K562 (cell line): ENCODE data around the gene DMWD. TPM values are rescaled to one million over a fixed set of nuclear protein-coding genes. Genes with fewer than 3 reads are reported as not detected.

Experiments
- ATF7 ChIP-seq: fragments of 450-650 bp; IDR thresholded peaks from 2 replicates; pipeline ENCODE4 v1.7.1; 2014; ENCODE audit warnings: mild to moderate bottlenecking, moderate library complexity
- BCOR ChIP-seq: fragments of 450-650 bp; IDR thresholded peaks from 2 replicates; pipeline ENCODE4 v1.6.1; 2016
- BRCA1 ChIP-seq, 2 experiments: fragments of 450-650 bp in 1 of 2; sonication (generic) in 1 of 2; formaldehyde crosslinking in 1 of 2; IDR thresholded peaks; 2 replicates each; pipeline versions ENCODE4 v1.5.0 to v1.6.1; 2017 to 2020; ENCODE audit warnings: mild to moderate bottlenecking in 1 of 2, missing genetic modification reagents in 1 of 2
- CXXC5 ChIP-seq: fragments of 250-450 bp; sonication (Bioruptor Pico); IDR thresholded peaks from 2 replicates; pipeline ENCODE4 v1.8.0; 2022; ENCODE audit warnings: inconsistent platforms, mild to moderate bottlenecking, moderate library complexity
- HDGF ChIP-seq: fragments of 450-650 bp; IDR thresholded peaks from 2 replicates; pipeline ENCODE4 v1.6.1; 2016
- MXI1 ChIP-seq: IDR thresholded peaks from 2 replicates; pipeline ENCODE4 v1.6.1; 2011; ENCODE audit warnings: low read depth, mild to moderate bottlenecking, improper control_type of control experiment, low read length
- NEUROD1 ChIP-seq: fragments of 150-350 bp; IDR thresholded peaks from 2 replicates; pipeline ENCODE4 v1.6.1; 2014; ENCODE audit warnings: borderline replicate concordance, low read length, low read depth; ENCODE audit not compliant: partially characterized antibody
- NFYB ChIP-seq: IDR thresholded peaks from 2 replicates; pipeline ENCODE4 v1.6.1; 2011; ENCODE audit warnings: mild to moderate bottlenecking, moderate library complexity; ENCODE audit not compliant: insufficient read length; ENCODE audit errors: extremely low read depth
- PKNOX1 ChIP-seq: fragments of 450-650 bp; IDR thresholded peaks from 2 replicates; pipeline ENCODE4 v1.6.1; 2016
- POLR2AphosphoS5 ChIP-seq: IDR thresholded peaks from 2 replicates; pipeline ENCODE4 v1.6.1; 2011; ENCODE audit warnings: mild to moderate bottlenecking, low read depth, low read length, moderate library complexity; ENCODE audit not compliant: control insufficient read depth, insufficient read depth
- RFX1 ChIP-seq: fragments of 450-650 bp; IDR thresholded peaks from 2 replicates; pipeline ENCODE4 v1.6.1; 2016; ENCODE audit warnings: mild to moderate bottlenecking, moderate library complexity
- SP2 ChIP-seq: IDR thresholded peaks from 2 replicates; pipeline ENCODE4 v1.6.1; 2011; ENCODE audit warnings: mild to moderate bottlenecking, low read depth, low read length, moderate library complexity; ENCODE audit not compliant: poor library complexity, severe bottlenecking; ENCODE audit errors: extremely low read depth
- ZBTB9 ChIP-seq: fragments of 450-650 bp; formaldehyde crosslinking; IDR thresholded peaks from 2 replicates; pipeline ENCODE4 v1.4.0; 2020; ENCODE audit warnings: mild to moderate bottlenecking, moderate library complexity
- ZNF24 ChIP-seq: fragments of 450-650 bp; IDR thresholded peaks from 2 replicates; pipeline ENCODE4 v1.6.1; 2016
- polyA plus RNA-seq, 8 experiments: library from polyadenylated mRNA; depleted of rRNA in 4 of 8; stranded (reverse) in 5 of 8; unstranded in 3 of 8; fragments of >200 nt; fragmentation: Nextera tagmentation in 2 of 8; fragmentation: Illumina TruSeq in 1 of 8; extraction: Ambion mirVana in 2 of 8; extraction: Trizol in 1 of 8; gene quantifications; 2 replicates each; pipeline versions ENCODE4 v1.2.1 to v1.2.3, GENCODE V29; 2011 to 2014; ENCODE audit warnings: inconsistent platforms in 1 of 8, missing spikeins in 1 of 8
- total RNA-seq, 7 experiments: library from RNA; depleted of rRNA in 6 of 7; stranded (reverse); fragments of >200 nt in 6 of 7; fragmentation: Illumina TruSeq in 2 of 7; extraction: Trizol in 2 of 7; gene quantifications; 2 replicates each; pipeline versions ENCODE4 v1.2.1 to v1.2.3, GENCODE V29; 2011 to 2021; ENCODE audit warnings: low replicate concordance in 1 of 7
- TF ChIP-seq, protein P1 (sequence below), 2 experiments: fragments of 200-800 bp in 1 of 2; sonication (Bioruptor generic) in 1 of 2; sonication (generic) in 1 of 2; formaldehyde crosslinking in 1 of 2; IDR thresholded peaks in 1 of 2; conservative IDR thresholded peaks in 1 of 2; 2 replicates each; pipeline versions ENCODE4 v1.5.0 to v1.6.1; 2016 to 2020; ENCODE audit warnings: missing compliant biosample characterization in 1 of 2, missing genetic modification characterization in 1 of 2, missing genetic modification reagents in 1 of 2
- TF ChIP-seq, protein P2 (sequence below), 3 experiments: fragments of 200-800 bp in 1 of 3; fragments of 250-450 bp in 1 of 3; fragments of 450-650 bp in 1 of 3; sonication (Bioruptor Pico) in 1 of 3; sonication (Bioruptor generic) in 1 of 3; formaldehyde crosslinking in 1 of 3; IDR thresholded peaks; 2 replicates each; pipeline versions ENCODE4 v1.6.1 to v1.8.0; 2016 to 2022; ENCODE audit warnings: mild to moderate bottlenecking in 2 of 3, missing genetic modification characterization in 2 of 3, missing compliant biosample characterization in 1 of 3, moderate library complexity in 1 of 3
- TF ChIP-seq, protein P3 (sequence below): fragments of 450-650 bp; IDR thresholded peaks from 2 replicates; pipeline ENCODE4 v1.6.1; 2016; ENCODE audit warnings: antibody characterized with exemption

DMWD gene
- total and polyA plus RNA-seq, 9 of the 15 experiments (the other 6 are each of a cell fraction or from before 2014, with no cell fraction given) = 4.7 to 54.6 (median 19.0) TPM

DNA sequence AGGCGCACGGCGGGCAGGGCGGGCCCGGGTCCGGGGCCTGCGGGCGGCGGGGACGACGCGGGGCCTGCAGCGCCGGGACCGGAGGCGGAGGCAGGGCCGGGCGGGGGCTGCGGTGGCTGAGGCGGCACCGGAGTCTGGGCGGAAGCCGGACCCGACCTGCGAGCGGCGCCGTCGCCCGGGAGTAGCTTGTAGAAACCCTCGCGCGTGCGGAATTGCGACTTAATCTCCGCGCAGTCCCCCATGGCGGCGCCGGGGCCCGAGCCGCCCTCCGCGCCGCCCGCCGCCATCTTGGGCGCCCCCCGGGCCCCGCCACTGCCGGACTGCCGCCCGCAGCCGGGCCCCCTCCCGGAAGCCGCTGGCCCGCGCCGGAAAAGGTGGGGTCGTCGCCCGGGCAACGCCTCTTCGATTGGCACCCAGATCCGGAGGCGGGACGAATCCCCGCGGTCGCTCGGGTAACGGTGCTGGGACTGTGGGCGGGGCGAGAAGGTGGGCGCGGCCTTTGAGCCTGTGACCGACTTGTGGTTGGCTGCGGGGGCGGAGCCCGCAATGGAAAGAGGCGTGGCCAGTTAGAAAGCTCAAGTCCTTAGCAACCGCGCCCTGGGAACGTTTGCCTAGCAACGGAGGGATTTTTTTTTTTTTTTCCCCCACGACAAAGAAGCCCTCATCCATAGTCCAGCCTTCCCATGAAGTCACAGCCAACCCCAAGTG is at the start of gene DMWD (continued):
- TF ChIP-seq, protein P1, sequence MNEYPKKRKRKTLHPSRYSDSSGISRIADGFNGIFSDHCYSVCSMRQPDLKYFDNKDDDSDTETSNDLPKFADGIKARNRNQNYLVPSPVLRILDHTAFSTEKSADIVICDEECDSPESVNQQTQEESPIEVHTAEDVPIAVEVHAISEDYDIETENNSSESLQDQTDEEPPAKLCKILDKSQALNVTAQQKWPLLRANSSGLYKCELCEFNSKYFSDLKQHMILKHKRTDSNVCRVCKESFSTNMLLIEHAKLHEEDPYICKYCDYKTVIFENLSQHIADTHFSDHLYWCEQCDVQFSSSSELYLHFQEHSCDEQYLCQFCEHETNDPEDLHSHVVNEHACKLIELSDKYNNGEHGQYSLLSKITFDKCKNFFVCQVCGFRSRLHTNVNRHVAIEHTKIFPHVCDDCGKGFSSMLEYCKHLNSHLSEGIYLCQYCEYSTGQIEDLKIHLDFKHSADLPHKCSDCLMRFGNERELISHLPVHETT (CRISPR knock-in tag; conservative IDR thresholded peaks at IDR 0.05 in 1 of 2, IDR thresholded peaks at IDR 0.05 in 1 of 2) = peak in 1 of 2 experiments; percentile 85; a peak in 1 of 4 replicates
- TF ChIP-seq PKNOX1 = peak; percentile 99
- TF ChIP-seq NEUROD1 = peak; percentile 93
- TF ChIP-seq ATF7 = peak; percentile 65; the same call in 1 of the 2 replicates
- peak; percentile 51 for TF ChIP-seq SP2
- peak; percentile 37; the same call in 1 of the 2 replicates for TF ChIP-seq ZNF24
- TF ChIP-seq, protein P2, sequence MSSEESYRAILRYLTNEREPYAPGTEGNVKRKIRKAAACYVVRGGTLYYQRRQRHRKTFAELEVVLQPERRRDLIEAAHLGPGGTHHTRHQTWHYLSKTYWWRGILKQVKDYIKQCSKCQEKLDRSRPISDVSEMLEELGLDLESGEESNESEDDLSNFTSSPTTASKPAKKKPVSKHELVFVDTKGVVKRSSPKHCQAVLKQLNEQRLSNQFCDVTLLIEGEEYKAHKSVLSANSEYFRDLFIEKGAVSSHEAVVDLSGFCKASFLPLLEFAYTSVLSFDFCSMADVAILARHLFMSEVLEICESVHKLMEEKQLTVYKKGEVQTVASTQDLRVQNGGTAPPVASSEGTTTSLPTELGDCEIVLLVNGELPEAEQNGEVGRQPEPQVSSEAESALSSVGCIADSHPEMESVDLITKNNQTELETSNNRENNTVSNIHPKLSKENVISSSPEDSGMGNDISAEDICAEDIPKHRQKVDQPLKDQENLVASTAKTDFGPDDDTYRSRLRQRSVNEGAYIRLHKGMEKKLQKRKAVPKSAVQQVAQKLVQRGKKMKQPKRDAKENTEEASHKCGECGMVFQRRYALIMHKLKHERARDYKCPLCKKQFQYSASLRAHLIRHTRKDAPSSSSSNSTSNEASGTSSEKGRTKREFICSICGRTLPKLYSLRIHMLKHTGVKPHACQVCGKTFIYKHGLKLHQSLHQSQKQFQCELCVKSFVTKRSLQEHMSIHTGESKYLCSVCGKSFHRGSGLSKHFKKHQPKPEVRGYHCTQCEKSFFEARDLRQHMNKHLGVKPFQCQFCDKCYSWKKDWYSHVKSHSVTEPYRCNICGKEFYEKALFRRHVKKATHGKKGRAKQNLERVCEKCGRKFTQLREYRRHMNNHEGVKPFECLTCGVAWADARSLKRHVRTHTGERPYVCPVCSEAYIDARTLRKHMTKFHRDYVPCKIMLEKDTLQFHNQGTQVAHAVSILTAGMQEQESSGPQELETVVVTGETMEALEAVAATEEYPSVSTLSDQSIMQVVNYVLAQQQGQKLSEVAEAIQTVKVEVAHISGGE (CRISPR knock-in tag; IDR thresholded peaks at IDR 0.05) = peak in 2 of 3 experiments; percentile 65 to 92; a peak in 3 of 6 replicates
- TF ChIP-seq POLR2AphosphoS5 = peak; percentile 40; the same call in 1 of the 2 replicates
- no peak for TF ChIP-seq BRCA1 (IDR thresholded peaks at IDR 0.05)
- no peak for TF ChIP-seq BRCA1 (CRISPR knock-in tag; IDR thresholded peaks at IDR 0.05)
- TF ChIP-seq BCOR = no peak
- TF ChIP-seq NFYB = peak; percentile 15
- TF ChIP-seq, protein P3, sequence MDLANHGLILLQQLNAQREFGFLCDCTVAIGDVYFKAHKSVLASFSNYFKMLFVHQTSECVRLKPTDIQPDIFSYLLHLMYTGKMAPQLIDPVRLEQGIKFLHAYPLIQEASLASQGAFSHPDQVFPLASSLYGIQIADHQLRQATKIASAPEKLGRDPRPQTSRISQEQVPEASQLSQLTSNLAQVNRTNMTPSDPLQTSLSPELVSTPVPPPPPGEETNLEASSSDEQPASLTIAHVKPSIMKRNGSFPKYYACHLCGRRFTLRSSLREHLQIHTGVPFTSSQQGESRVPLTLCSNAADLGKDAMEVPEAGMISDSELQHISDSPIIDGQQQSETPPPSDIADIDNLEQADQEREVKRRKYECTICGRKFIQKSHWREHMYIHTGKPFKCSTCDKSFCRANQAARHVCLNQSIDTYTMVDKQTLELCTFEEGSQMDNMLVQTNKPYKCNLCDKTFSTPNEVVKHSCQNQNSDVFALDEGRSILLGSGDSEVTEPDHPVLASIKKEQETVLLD = no peak
- no peak for TF ChIP-seq HDGF
- peak; percentile 97 for TF ChIP-seq MXI1
- TF ChIP-seq CXXC5 (CRISPR knock-in tag) = peak; percentile 88
- 0 out of 2 replicates have a peak, but pooled peaks have one; percentile 47 for TF ChIP-seq ZBTB9 (CRISPR knock-in tag)
- TF ChIP-seq RFX1 = peak; percentile 100
